ENCODE results near the gene MLLT3. TPM values are rescaled to one million over a fixed set of nuclear protein-coding genes. Genes with fewer than 3 reads are reported as not detected.

MLLT3 gene
- total RNA-seq, 1 donor from 2014 or later: 8.8 TPM

DNA sequence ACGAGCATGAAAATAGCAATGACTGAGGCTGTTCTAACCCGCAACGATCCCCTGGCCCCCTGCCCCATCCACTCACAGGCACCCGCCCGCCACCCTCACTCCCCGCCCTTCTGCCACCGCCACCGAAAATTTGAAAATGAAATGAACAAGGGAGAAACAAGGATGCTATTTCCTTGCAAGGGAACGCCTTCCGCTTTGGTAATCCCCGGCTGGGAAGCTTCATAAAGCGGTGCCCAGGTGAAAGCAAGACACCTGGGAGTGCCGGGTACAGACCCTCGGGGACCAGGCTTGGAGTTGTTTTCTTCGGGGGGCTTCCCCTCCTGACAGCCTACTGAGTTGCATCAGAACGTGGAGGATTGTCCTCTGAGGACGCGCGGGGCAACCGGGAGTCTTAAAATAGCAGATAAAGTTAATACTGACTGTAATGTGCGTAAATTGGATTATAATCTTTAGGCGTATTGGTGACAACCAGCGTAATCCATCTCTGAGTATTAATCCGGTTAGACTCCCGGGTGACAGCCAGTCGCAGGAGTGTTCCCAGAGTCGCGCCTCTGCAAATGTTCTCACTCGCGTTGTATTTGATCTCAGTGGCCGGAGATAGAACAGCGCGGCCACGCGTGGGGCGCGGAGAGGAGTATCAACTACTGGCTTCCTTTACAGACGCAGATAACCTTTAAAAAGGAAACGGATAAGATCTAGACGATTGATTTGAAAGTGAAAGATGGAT is 885 bp upstream of the MLLT3 start:
- TF ChIP-seq, protein P1, sequence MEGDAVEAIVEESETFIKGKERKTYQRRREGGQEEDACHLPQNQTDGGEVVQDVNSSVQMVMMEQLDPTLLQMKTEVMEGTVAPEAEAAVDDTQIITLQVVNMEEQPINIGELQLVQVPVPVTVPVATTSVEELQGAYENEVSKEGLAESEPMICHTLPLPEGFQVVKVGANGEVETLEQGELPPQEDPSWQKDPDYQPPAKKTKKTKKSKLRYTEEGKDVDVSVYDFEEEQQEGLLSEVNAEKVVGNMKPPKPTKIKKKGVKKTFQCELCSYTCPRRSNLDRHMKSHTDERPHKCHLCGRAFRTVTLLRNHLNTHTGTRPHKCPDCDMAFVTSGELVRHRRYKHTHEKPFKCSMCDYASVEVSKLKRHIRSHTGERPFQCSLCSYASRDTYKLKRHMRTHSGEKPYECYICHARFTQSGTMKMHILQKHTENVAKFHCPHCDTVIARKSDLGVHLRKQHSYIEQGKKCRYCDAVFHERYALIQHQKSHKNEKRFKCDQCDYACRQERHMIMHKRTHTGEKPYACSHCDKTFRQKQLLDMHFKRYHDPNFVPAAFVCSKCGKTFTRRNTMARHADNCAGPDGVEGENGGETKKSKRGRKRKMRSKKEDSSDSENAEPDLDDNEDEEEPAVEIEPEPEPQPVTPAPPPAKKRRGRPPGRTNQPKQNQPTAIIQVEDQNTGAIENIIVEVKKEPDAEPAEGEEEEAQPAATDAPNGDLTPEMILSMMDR (IDR thresholded peaks at IDR 0.05): no peak
- TF ChIP-seq POLR2AphosphoS5 (IDR thresholded peaks at IDR 0.05; ENCODE audit: insufficient read depth in 1 of 2, low read depth in 1 of 2) (no peak), POLR2A (IDR thresholded peaks at IDR 0.05) (no peak)
- no peaks in the 10 kb centered on the region for H3K27me3 ChIP-seq
- H3K4me3 ChIP-seq: peak overlapping the region; percentile 75 to 95
- DNase-seq (ENCODE audit: extremely low spot score in 2 of 2): no peak
- intact Hi-C loops (cut with DNase I): loop anchor here (10.0 kb wide), 2 partner anchors 62 to 322 kb away; partner anchors contain the start of gene FOCAD
- no peaks in the 10 kb centered on the region for H3K36me3 ChIP-seq
- H3K27ac ChIP-seq: peak overlapping the region; percentile 95
- no peaks in the 10 kb centered on the region for H3K9me3 ChIP-seq
- H3K4me1 ChIP-seq: peaks cover 17% of the 10 kb centered on the region

DNA sequence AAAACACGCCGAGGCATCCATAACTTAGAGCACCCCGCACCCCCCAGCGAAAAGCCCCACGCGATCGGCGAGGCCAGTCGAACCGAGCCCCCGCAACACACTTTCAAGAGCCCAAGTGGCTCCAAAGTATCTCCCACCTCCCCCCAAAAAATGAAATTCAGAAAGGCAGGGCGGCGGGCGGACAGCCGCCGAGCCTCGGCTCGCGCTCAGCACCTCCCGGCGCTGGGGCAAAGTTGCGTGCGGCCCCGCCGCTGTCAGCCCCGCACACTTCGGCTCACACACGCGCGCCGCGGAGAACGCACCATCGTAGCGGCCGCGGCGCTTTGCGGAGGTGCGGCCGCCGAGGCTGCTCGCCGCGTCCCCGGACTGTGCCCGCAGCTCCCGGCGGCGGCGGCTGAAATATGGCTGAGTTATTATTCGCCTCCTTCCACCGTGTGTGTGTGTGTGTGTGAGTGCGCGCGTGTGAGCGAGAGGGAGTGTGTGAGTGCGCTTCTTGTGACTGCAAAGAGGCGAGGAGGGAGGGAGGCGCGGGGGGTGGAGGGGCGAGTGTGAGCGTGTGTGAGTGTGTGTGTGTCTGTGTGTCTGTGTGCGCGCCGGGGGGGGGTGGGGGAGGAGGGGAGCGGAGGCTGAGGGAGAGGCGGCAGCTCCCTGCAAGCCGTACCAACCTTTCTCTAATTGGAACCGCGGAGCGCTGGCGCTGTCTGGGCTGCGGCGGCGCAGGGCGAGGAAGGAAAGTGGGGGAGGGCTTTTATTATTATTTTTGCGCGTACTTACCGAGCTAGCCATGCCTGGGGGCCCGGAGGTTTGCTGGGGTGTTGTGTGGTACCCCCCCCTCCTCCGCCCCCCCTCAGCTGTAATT is 599 bp downstream of the MLLT3 start:
- Histone ChIP-seq H3K4me1 (peaks cover 32% of the 10 kb centered on the region), H3K27ac (peak overlapping the region; percentile 95), H3K27me3 (no peaks in the 10 kb centered on the region), H3K4me3 (peak overlapping the region; percentile 75 to 95), H3K36me3 (no peaks in the 10 kb centered on the region), H3K9me3 (no peaks in the 10 kb centered on the region)
- DNase-seq (ENCODE audit: extremely low spot score in 2 of 2): no peak
- TF ChIP-seq POLR2A (IDR thresholded peaks at IDR 0.05) (no peak), POLR2AphosphoS5 (IDR thresholded peaks at IDR 0.05; ENCODE audit: insufficient read depth in 1 of 2, low read depth in 1 of 2) (no peak)
- TF ChIP-seq, protein P1 (IDR thresholded peaks at IDR 0.05): no peak
- intact Hi-C loops (cut with DNase I): loop anchor here (10.0 kb wide), 2 partner anchors 63 to 323 kb away; partner anchors contain the start of gene FOCAD

DNA sequence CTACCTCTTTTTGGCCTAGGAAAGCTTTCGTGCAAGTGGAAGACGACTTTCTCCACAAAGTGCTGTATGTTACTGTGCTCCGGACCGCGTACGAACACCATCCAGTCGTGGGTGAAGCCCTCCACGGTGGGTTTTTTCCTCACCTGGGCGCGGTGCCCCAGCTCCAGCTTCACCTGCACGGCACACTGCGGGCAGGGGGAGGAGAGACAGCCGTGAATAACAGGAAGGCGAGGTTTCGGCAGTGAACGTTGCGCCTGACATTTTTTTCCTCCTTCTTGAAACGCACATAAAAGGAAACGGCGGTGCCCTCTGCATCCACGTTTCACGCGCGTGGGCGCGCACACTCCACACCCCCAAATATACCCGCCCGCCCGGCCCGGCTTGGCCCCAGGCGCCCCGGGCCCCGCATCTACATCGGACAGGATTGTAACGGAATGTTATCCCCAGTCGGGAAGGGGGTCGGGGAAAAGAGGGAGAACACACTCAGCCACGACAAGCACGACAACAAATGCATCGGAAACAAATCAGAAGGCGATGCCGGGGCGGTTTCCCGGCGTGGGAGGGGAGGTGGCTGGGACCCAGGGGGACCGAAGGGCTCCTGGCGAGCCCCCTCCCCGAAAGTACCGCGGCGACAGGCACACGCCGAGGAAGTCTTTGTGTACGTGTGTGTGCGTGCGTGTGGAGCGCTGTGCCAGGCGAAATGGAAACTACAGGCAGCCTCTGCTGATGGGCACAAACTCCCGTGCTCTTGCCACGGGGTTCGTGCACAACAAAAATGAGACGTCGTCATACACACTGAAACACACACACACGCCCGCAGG is 1.4 kb downstream of the MLLT3 start:
- peak in 1 of 2 donors; percentile 59 for TF ChIP-seq POLR2AphosphoS5 (IDR thresholded peaks at IDR 0.05; ENCODE audit: insufficient read depth in 1 of 2, low read depth in 1 of 2)
- TF ChIP-seq, protein P1 (IDR thresholded peaks at IDR 0.05): no peak
- no peaks in the 10 kb centered on the region for H3K36me3 ChIP-seq
- DNase-seq (ENCODE audit: extremely low spot score in 2 of 2): no peak
- H3K27ac ChIP-seq: peak overlapping the region; percentile 95
- no peaks in the 10 kb centered on the region for H3K9me3 ChIP-seq
- intact Hi-C loops (cut with DNase I): loop anchor here (10.0 kb wide), 2 partner anchors 64 to 324 kb away; partner anchors contain the start of gene FOCAD
- peak overlapping the region; percentile 75 to 95 for H3K4me3 ChIP-seq
- peaks cover 33% of the 10 kb centered on the region for H3K4me1 ChIP-seq
- H3K27me3 ChIP-seq: no peaks in the 10 kb centered on the region

DNA sequence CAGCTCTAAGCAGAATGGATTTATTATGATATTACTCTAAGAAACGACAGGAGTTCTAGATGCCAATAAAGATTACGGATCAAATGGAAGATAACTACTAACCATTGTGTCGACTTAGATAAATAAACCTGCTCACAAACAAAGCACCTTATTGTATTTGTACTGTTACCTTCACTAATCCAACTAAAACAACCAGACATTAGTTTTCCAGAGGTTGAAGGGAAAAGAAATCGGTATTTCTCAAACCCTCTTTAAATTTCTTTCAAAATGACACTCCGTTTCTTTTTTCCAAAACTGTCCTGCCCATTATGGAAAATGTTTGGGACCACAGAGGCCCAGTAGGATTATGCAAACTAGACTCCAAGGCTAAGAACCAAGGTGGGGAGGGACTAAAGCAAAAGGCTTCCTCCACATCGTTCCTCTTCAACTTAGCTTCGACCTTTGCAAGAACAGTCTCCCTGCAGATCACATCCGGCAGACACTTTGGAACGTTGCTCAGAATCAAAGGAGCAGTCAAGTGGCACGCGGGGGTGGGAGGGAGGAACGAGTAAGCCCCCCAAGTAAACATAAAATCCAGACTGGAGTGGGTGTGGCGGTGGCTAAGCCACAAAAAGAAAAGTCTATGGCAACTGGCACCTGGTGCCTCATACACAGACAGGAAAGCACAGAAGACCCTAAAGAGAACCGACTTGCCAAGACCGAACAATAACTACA is 2.7 kb downstream of the MLLT3 start:
- Histone ChIP-seq H3K4me3 (peak overlapping the region; percentile 75 to 95), H3K9me3 (no peaks in the 10 kb centered on the region), H3K4me1 (peaks cover 33% of the 10 kb centered on the region), H3K27ac (peak overlapping the region; percentile 95), H3K36me3 (no peaks in the 10 kb centered on the region), H3K27me3 (no peaks in the 10 kb centered on the region)
- DNase-seq (ENCODE audit: extremely low spot score in 2 of 2): no peak
- no peak for TF ChIP-seq POLR2A (IDR thresholded peaks at IDR 0.05)
- TF ChIP-seq, protein P1 (IDR thresholded peaks at IDR 0.05): no peak
- no peak for TF ChIP-seq POLR2AphosphoS5 (IDR thresholded peaks at IDR 0.05; ENCODE audit: insufficient read depth in 1 of 2, low read depth in 1 of 2)
- intact Hi-C loops (cut with DNase I): loop anchor here (10.0 kb wide), 2 partner anchors 65 to 325 kb away; partner anchors contain the start of gene FOCAD

Data from vagina (tissue), 2 donors.